ENCODE data around the gene ASGR1.

- TF ChIP-seq, protein P1, sequence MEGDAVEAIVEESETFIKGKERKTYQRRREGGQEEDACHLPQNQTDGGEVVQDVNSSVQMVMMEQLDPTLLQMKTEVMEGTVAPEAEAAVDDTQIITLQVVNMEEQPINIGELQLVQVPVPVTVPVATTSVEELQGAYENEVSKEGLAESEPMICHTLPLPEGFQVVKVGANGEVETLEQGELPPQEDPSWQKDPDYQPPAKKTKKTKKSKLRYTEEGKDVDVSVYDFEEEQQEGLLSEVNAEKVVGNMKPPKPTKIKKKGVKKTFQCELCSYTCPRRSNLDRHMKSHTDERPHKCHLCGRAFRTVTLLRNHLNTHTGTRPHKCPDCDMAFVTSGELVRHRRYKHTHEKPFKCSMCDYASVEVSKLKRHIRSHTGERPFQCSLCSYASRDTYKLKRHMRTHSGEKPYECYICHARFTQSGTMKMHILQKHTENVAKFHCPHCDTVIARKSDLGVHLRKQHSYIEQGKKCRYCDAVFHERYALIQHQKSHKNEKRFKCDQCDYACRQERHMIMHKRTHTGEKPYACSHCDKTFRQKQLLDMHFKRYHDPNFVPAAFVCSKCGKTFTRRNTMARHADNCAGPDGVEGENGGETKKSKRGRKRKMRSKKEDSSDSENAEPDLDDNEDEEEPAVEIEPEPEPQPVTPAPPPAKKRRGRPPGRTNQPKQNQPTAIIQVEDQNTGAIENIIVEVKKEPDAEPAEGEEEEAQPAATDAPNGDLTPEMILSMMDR (conservative IDR thresholded peaks at IDR 0.05; ENCODE audit: low read depth, low read length), result no peak
- TF ChIP-seq EZH2 (IDR thresholded peaks at IDR 0.05; ENCODE audit: borderline replicate concordance, low read depth, low read length, poor library complexity, severe bottlenecking), result no peak
These were observed 44.9 kb upstream of the ASGR1 start for GRCh38 chr17:7224110-7224509.

Measured in A673 (cell line).